ENCODE results near the gene BANP. TPM values are rescaled to one million over a fixed set of nuclear protein-coding genes. Genes with fewer than 3 reads are reported as not detected.
A peak's percentile ranks its signal among the peaks of the same experiment; 100 is the strongest.

BANP gene
- total and polyA plus RNA-seq, 4 donors, result 10.3 to 56.6 (median 20.1) TPM

- Histone ChIP-seq H3K9me3 (ENCODE audit: control insufficient read depth in 4 of 4, insufficient read depth in 3 of 4, low read length in 3 of 4) (no peaks in the 10 kb centered on the region), H3K27me3 (ENCODE audit: control insufficient read depth in 3 of 3, insufficient read depth in 3 of 3, low read length in 2 of 3) (no peaks in the 10 kb centered on the region), H3K36me3 (ENCODE audit: control insufficient read depth in 4 of 4, insufficient read depth in 4 of 4, low read length in 4 of 4) (peaks cover 0 to 9% (median 0%) of the 10 kb centered on the region in 4 donors), H3K9ac (ENCODE audit: insufficient read depth in 1 of 2, low read length in 2 of 2) (no peak overlapping the region), H3K27ac (ENCODE audit: low read depth in 1 of 2, low read length in 1 of 2) (no peak overlapping the region), H3K4me1 (ENCODE audit: control insufficient read depth in 5 of 5, insufficient read depth in 5 of 5, low read length in 5 of 5) (peaks cover 0 to 14% (median 11%) of the 10 kb centered on the region in 5 donors), H3K4me3 (no peak overlapping the region)
- ATAC-seq (ENCODE audit: insufficient read depth, low FRiP score), result no peak
- WGBS, 2 donors, result 74 to 83% methylated on average over 16 of the region's 16 CpGs
- DNase-seq, result no peak
- TF ChIP-seq, protein P1, sequence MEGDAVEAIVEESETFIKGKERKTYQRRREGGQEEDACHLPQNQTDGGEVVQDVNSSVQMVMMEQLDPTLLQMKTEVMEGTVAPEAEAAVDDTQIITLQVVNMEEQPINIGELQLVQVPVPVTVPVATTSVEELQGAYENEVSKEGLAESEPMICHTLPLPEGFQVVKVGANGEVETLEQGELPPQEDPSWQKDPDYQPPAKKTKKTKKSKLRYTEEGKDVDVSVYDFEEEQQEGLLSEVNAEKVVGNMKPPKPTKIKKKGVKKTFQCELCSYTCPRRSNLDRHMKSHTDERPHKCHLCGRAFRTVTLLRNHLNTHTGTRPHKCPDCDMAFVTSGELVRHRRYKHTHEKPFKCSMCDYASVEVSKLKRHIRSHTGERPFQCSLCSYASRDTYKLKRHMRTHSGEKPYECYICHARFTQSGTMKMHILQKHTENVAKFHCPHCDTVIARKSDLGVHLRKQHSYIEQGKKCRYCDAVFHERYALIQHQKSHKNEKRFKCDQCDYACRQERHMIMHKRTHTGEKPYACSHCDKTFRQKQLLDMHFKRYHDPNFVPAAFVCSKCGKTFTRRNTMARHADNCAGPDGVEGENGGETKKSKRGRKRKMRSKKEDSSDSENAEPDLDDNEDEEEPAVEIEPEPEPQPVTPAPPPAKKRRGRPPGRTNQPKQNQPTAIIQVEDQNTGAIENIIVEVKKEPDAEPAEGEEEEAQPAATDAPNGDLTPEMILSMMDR (IDR thresholded peaks at IDR 0.05; ENCODE audit: control extremely low read depth, extremely low read depth), result no peak
Observed at GRCh38 chr16:87949071-87949744, 2.0 kb upstream of the BANP start.

DNA sequence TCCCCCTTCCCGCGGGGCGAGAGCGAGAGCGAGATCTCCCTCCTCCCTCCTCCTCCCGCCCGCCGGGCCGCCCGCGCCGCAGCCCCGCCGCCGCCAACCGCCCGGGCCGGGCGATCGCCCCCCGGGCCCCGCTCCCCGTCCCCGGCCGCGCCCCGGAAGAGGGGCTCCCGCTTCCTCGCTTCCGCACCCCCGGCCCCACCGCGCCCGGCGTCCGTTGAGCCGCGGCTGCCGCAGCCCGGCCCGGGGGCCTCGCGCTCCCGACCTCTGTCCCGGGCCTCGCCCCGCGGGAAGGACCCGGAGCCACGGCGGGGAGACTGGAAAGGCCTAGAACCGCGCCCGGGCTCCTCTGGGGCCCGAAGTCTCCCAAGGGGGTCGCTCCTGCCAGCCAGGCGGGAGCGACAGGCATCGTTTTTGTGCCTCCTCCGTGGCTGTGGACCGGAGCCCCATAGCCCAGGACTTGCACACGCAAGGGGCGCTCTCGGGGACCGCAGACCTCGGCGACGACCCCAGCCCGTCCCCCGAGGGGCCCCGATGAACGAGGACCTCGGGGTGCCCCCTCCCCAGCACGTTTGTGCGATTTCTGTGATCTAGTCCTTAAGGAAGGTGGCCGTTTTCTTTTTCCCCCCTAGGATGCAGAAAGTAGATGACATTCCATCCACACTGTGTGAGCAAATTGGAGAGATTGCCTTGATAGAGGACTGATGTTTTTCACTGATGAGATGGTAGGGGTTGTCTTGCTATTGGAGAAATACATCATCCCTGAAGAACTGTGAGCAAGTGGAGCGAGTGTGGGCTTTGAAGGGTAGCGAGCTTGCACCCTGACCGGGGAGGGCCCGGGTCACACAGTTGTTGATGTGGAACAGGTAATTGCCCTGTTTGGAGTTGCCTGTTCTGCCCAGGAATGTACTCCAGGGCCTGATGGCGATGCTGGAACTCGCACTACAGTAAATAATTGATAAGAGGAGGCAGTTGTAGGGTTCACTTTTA is 611 bp downstream of the BANP start:
- peak overlapping the region; percentile 75 for H3K4me3 ChIP-seq
- ATAC-seq (ENCODE audit: insufficient read depth, low FRiP score) (no peak), DNase-seq (peak in 2 of 3 donors; percentile 32 to 45)
- peak overlapping the region; percentile 95 to 99 for H3K27ac ChIP-seq (ENCODE audit: low read depth in 1 of 2, low read length in 1 of 2)
- WGBS, 2 donors, result 3 to 4% methylated on average over 46 to 82 of the region's 82 CpGs
- no peaks in the 10 kb centered on the region for H3K27me3 ChIP-seq (ENCODE audit: control insufficient read depth in 3 of 3, insufficient read depth in 3 of 3, low read length in 2 of 3)
- H3K36me3 ChIP-seq (ENCODE audit: control insufficient read depth in 4 of 4, insufficient read depth in 4 of 4, low read length in 4 of 4), result peaks cover 0 to 9% (median 2%) of the 10 kb centered on the region in 4 donors
- TF ChIP-seq, protein P1 (IDR thresholded peaks at IDR 0.05; ENCODE audit: control extremely low read depth, extremely low read depth), result no peak
- H3K9ac ChIP-seq (ENCODE audit: insufficient read depth in 1 of 2, low read length in 2 of 2), result peak overlapping the region; percentile 74 to 99
- H3K4me1 ChIP-seq (ENCODE audit: control insufficient read depth in 5 of 5, insufficient read depth in 5 of 5, low read length in 5 of 5), result peaks cover 7 to 34% (median 19%) of the 10 kb centered on the region in 5 donors
- no peaks in the 10 kb centered on the region for H3K9me3 ChIP-seq (ENCODE audit: control insufficient read depth in 4 of 4, insufficient read depth in 3 of 4, low read length in 3 of 4)

- DNase-seq (no peak), ATAC-seq (ENCODE audit: insufficient read depth, low FRiP score) (no peak)
- Histone ChIP-seq H3K27ac (ENCODE audit: low read depth in 1 of 2, low read length in 1 of 2) (peak overlapping the region in 1 of 2 donors; percentile 6), H3K36me3 (ENCODE audit: control insufficient read depth in 4 of 4, insufficient read depth in 4 of 4, low read length in 4 of 4) (peaks cover 0 to 10% (median 7%) of the 10 kb centered on the region in 4 donors), H3K9me3 (ENCODE audit: control insufficient read depth in 4 of 4, insufficient read depth in 3 of 4, low read length in 3 of 4) (no peaks in the 10 kb centered on the region), H3K4me1 (ENCODE audit: control insufficient read depth in 5 of 5, insufficient read depth in 5 of 5, low read length in 5 of 5) (peaks cover 7 to 40% (median 21%) of the 10 kb centered on the region in 5 donors), H3K27me3 (ENCODE audit: control insufficient read depth in 3 of 3, insufficient read depth in 3 of 3, low read length in 2 of 3) (no peaks in the 10 kb centered on the region), H3K9ac (ENCODE audit: insufficient read depth in 1 of 2, low read length in 2 of 2) (peak overlapping the region; percentile 57 to 99), H3K4me3 (no peak overlapping the region)
- 91 to 93% methylated on average over 16 of the region's 16 CpGs for WGBS, 2 donors
- TF ChIP-seq, protein P1 (IDR thresholded peaks at IDR 0.05; ENCODE audit: control extremely low read depth, extremely low read depth), result no peak
Observed at GRCh38 chr16:87952751-87953150, 1.5 kb downstream of the BANP start.

Measured in lung (tissue), 12 donors.